ENCODE data around the gene CAPNS1. TPM values are rescaled to one million over a fixed set of nuclear protein-coding genes. Genes with fewer than 3 reads are reported as not detected.
"Not testable (repeated sequence)": the region's sequence is repeated elsewhere in the genome, so short reads cannot be mapped to it uniquely, and the experiment has no call there.

CAPNS1 gene
- polyA plus RNA-seq, 4 donors: 600 to 1,094 (median 775) TPM

DNA sequence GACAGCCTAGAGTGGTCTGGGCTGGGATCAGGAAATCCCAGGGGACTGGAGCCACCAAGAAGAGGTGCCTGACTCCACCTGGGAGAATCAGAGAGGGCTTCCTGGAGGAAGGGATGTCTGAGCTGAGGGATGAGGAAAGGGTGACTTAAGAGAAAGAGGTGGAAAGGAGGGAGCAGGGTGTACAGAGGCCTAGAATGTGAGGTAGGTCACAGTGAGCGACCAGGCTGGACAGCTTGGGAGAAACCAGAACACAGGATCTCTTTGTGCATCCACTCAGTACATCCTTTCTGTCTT is 23.6 kb upstream of the CAPNS1 start:
- no peak for FAIRE-seq
- Histone ChIP-seq H3K27me3 (ENCODE audit: control insufficient read depth in 3 of 3, insufficient read depth in 3 of 3, low read length in 3 of 3) (no peaks in the 10 kb centered on the region), H3K36me3 (ENCODE audit: control insufficient read depth in 3 of 3, insufficient read depth in 2 of 3, low read depth in 1 of 3, low read length in 3 of 3) (peaks cover 0 to 56% (median 2%) of the 10 kb centered on the region in 3 donors), H3K4me3 (ENCODE audit: low read depth in 1 of 3, low read length in 3 of 3) (peak overlapping the region in 2 of 3 donors; percentile 59 to 75), H3K4me1 (ENCODE audit: control insufficient read depth in 3 of 3, insufficient read depth in 2 of 3, low read depth in 1 of 3, low read length in 2 of 3) (peaks cover 2 to 11% (median 3%) of the 10 kb centered on the region in 3 donors), H3K27ac (ENCODE audit: low read depth in 1 of 3, low read length in 2 of 3) (peak overlapping the region in 1 of 3 donors; percentile 89), H3K9me3 (ENCODE audit: control insufficient read depth in 2 of 2, insufficient read depth in 1 of 2, low read depth in 1 of 2, low read length in 1 of 2) (no peaks in the 10 kb centered on the region)
- DNase-seq: no peak
- WGBS, 3 donors: 82 to 93% (median 90%) methylated on average over 1 of the region's 1 CpG

DNA sequence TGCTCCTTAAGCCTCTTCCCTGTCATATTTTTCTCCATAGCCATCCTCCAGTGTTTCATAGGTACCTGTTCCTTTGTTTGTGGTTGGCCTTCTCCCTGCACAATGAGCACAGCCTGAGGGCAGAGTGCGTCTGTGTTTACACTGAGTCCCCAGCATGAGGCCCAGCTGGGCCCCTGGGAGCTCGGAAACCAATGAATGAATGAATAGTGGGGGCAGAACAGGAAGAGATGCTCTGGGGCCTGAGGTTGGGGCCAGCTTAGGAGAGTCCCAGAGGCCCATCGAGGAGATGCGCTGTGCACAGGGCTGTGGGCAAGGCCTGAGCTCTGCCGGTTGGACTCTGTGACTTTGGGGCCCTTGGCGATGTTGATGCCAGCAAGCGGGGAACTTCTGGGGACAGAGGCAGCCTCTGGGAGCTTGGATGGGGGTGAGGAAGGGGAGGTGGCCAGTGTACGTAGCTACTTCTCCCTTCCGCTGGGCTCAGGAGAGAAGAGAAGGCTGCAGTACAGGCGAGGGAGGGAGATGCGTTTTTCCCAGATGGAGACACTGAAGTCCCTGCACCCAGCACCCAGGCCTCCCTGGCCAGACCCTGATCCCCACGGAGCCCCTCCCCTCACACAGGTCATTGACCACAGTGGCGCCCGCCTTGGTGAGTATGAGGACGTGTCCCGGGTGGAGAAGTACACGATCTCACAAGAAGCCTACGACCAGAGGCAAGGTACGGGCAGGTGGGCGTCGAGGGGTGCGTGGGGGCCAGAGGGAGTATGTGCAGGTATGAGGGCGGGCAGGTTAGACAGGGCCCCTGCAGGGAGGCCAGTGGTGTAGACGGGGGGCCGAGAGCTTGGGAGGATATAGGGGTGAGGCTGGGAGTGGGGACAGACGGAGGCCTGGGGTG is 19.5 kb upstream of the CAPNS1 start:
- peak in 1 of 2 donors; percentile 44 for DNase-seq
- H3K27ac ChIP-seq (ENCODE audit: low read depth in 1 of 3, low read length in 2 of 3): no peak overlapping the region
- H3K36me3 ChIP-seq (ENCODE audit: control insufficient read depth in 3 of 3, insufficient read depth in 2 of 3, low read depth in 1 of 3, low read length in 3 of 3): peaks cover 1 to 59% (median 10%) of the 10 kb centered on the region in 3 donors
- H3K9me3 ChIP-seq (ENCODE audit: control insufficient read depth in 2 of 2, insufficient read depth in 1 of 2, low read depth in 1 of 2, low read length in 1 of 2): no peaks in the 10 kb centered on the region
- no peaks in the 10 kb centered on the region for H3K27me3 ChIP-seq (ENCODE audit: control insufficient read depth in 3 of 3, insufficient read depth in 3 of 3, low read length in 3 of 3)
- WGBS, 3 donors: 87 to 93% (median 90%) methylated on average over 26 of the region's 26 CpGs
- no peak overlapping the region for H3K4me3 ChIP-seq (ENCODE audit: low read depth in 1 of 3, low read length in 3 of 3)
- peaks cover 0 to 4% (median 2%) of the 10 kb centered on the region in 3 donors for H3K4me1 ChIP-seq (ENCODE audit: control insufficient read depth in 3 of 3, insufficient read depth in 2 of 3, low read depth in 1 of 3, low read length in 2 of 3)
- no peak for FAIRE-seq

DNA sequence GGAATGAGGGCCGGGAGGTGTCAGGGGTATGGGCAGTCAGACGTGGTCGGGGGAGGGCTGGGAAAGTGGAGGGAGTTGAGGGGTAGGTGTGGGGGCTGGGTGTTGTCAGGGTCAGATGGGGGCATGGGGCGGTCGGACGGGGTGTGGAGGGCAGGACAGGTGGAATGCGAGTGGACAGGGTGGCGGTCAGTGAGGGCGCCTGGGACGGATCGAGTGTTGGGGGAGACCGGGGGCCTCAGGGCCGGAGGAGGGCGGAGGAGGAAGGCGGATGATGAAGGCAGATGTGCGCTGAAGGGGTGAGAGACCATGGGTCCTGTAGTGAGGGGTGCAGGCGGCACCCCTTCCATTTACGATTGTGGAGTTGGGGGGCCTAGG is 18.9 kb upstream of the CAPNS1 start:
- Histone ChIP-seq H3K27me3 (ENCODE audit: control insufficient read depth in 3 of 3, insufficient read depth in 3 of 3, low read length in 3 of 3) (no peaks in the 10 kb centered on the region), H3K4me1 (ENCODE audit: control insufficient read depth in 3 of 3, insufficient read depth in 2 of 3, low read depth in 1 of 3, low read length in 2 of 3) (peaks cover 0 to 3% (median 2%) of the 10 kb centered on the region in 3 donors), H3K36me3 (ENCODE audit: control insufficient read depth in 3 of 3, insufficient read depth in 2 of 3, low read depth in 1 of 3, low read length in 3 of 3) (peaks cover 6 to 64% (median 10%) of the 10 kb centered on the region in 3 donors), H3K9me3 (ENCODE audit: control insufficient read depth in 2 of 2, insufficient read depth in 1 of 2, low read depth in 1 of 2, low read length in 1 of 2) (no peaks in the 10 kb centered on the region), H3K4me3 (ENCODE audit: low read depth in 1 of 3, low read length in 3 of 3) (no peak overlapping the region), H3K27ac (ENCODE audit: low read depth in 1 of 3, low read length in 2 of 3) (no peak overlapping the region)
- DNase-seq (no peak), FAIRE-seq (no peak)
- 94 to 96% (median 96%) methylated on average over 18 of the region's 18 CpGs for WGBS, 3 donors

DNA sequence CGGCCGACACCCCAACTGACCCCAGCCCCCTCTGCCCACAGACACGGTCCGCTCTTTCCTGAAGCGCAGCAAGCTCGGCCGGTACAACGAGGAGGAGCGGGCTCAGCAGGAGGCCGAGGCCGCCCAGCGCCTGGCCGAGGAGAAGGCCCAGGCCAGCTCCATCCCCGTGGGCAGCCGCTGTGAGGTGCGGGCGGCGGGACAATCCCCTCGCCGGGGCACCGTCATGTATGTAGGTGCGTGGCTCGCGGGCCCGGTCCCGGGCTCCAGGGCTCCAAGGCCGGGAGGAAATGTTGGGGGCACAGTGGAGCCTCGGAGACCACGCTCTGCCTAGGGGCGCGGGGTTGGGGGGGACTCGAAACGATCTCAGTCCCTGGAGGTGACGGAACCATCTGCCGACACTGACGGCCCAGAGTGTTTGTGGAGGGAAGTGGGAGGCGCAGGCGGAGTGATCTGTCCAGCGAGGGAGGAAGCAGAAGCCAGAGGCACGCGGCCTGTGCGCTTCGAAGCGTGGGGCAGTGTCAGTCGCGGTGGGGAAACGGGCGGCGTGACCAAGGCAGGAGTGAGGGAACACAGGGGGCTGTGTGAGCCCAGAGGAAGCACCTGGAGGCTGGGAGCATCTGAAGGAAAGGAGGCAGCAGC is 18.3 kb upstream of the CAPNS1 start:
- Histone ChIP-seq H3K27me3 (ENCODE audit: control insufficient read depth in 3 of 3, insufficient read depth in 3 of 3, low read length in 3 of 3) (no peaks in the 10 kb centered on the region), H3K27ac (ENCODE audit: low read depth in 1 of 3, low read length in 2 of 3) (no peak overlapping the region), H3K4me1 (ENCODE audit: control insufficient read depth in 3 of 3, insufficient read depth in 2 of 3, low read depth in 1 of 3, low read length in 2 of 3) (no peaks in the 10 kb centered on the region), H3K36me3 (ENCODE audit: control insufficient read depth in 3 of 3, insufficient read depth in 2 of 3, low read depth in 1 of 3, low read length in 3 of 3) (peaks cover 6 to 61% (median 10%) of the 10 kb centered on the region in 3 donors), H3K4me3 (ENCODE audit: low read depth in 1 of 3, low read length in 3 of 3) (no peak overlapping the region), H3K9me3 (ENCODE audit: control insufficient read depth in 2 of 2, insufficient read depth in 1 of 2, low read depth in 1 of 2, low read length in 1 of 2) (no peaks in the 10 kb centered on the region)
- FAIRE-seq: no peak
- WGBS, 3 donors: 90 to 92% (median 90%) methylated on average over 49 of the region's 49 CpGs
- DNase-seq: no peak

DNA sequence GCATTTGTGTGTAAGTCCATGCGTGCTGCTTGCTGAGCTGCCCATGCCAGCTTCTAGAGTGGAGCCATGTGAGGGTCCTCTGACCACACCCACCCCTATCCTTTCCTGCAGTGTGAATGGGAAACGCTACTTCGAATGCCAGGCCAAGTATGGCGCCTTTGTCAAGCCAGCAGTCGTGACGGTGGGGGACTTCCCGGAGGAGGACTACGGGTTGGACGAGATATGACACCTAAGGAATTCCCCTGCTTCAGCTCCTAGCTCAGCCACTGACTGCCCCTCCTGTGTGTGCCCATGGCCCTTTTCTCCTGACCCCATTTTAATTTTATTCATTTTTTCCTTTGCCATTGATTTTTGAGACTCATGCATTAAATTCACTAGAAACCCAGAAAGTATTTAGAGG is 14.3 kb upstream of the CAPNS1 start:
- Histone ChIP-seq H3K36me3 (ENCODE audit: control insufficient read depth in 3 of 3, insufficient read depth in 2 of 3, low read depth in 1 of 3, low read length in 3 of 3) (peaks cover 6 to 37% (median 8%) of the 10 kb centered on the region in 3 donors), H3K4me3 (ENCODE audit: low read depth in 1 of 3, low read length in 3 of 3) (no peak overlapping the region), H3K9me3 (ENCODE audit: control insufficient read depth in 2 of 2, insufficient read depth in 1 of 2, low read depth in 1 of 2, low read length in 1 of 2) (peaks cover 0 to 10% of the 10 kb centered on the region in 2 donors), H3K27me3 (ENCODE audit: control insufficient read depth in 3 of 3, insufficient read depth in 3 of 3, low read length in 3 of 3) (no peaks in the 10 kb centered on the region), H3K27ac (ENCODE audit: low read depth in 1 of 3, low read length in 2 of 3) (no peak overlapping the region), H3K4me1 (ENCODE audit: control insufficient read depth in 3 of 3, insufficient read depth in 2 of 3, low read depth in 1 of 3, low read length in 2 of 3) (no peaks in the 10 kb centered on the region)
- WGBS, 3 donors: 79 to 87% (median 80%) methylated on average over 9 of the region's 9 CpGs
- no peak for FAIRE-seq
- no peak for DNase-seq

DNA sequence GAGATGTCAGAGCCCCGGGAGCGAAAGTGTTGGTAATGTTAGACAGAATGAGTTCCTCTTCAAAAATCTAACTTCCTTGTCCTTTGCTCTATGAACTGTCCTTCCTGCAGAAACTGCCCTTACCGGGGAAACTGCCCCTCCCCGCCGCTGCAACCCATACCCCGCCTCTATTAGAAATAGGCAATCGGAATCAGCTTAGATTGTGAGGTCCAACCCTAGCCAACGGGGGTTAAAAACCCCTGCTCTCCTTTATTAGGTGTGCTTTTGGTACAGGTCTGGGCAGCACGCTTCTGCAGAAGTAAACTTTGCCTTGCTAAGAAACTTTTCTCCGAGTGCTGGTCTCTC is 11.5 kb upstream of the CAPNS1 start:
- H3K27me3 ChIP-seq (ENCODE audit: control insufficient read depth in 3 of 3, insufficient read depth in 3 of 3, low read length in 3 of 3): no peaks in the 10 kb centered on the region
- 4 to 13% (median 6%) methylated on average over 10 of the region's 10 CpGs for WGBS, 3 donors
- H3K4me1 ChIP-seq (ENCODE audit: control insufficient read depth in 3 of 3, insufficient read depth in 2 of 3, low read depth in 1 of 3, low read length in 2 of 3): peaks cover 0 to 3% (median 0%) of the 10 kb centered on the region in 3 donors
- FAIRE-seq (no peak), DNase-seq (peak in 1 of 2 donors; percentile 78)
- H3K4me3 ChIP-seq (ENCODE audit: low read depth in 1 of 3, low read length in 3 of 3): peak overlapping the region; percentile 3 to 69 (median 57)
- peak overlapping the region; percentile 90 to 96 (median 95) for H3K27ac ChIP-seq (ENCODE audit: low read depth in 1 of 3, low read length in 2 of 3)
- H3K36me3 ChIP-seq (ENCODE audit: control insufficient read depth in 3 of 3, insufficient read depth in 2 of 3, low read depth in 1 of 3, low read length in 3 of 3): peaks cover 3 to 15% (median 6%) of the 10 kb centered on the region in 3 donors
- H3K9me3 ChIP-seq (ENCODE audit: control insufficient read depth in 2 of 2, insufficient read depth in 1 of 2, low read depth in 1 of 2, low read length in 1 of 2): peaks cover 0 to 10% of the 10 kb centered on the region in 2 donors

DNA sequence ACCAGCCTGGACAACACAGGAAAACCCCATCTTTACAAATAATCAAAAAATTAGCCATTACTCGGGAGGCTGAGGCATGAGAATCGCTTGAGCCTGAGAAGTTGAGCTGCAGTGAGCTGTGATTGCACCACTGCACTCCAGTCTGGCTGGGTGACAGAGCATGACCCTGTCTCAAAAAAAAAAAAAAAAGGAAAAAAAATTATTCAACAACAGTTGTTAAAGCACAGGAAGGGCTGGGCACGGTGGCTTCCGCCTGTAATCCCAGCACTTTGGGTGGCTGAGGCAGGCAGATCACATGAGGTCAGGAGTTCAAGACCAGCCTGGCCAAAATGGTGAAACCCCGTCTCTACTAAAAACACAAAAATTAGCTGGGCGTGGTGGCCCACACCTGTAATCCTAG is 8.6 kb upstream of the CAPNS1 start:
- FAIRE-seq; H3K27ac ChIP-seq (ENCODE audit: low read depth in 1 of 3, low read length in 2 of 3); H3K4me3 ChIP-seq (ENCODE audit: low read depth in 1 of 3, low read length in 3 of 3); H3K4me1 ChIP-seq (ENCODE audit: control insufficient read depth in 3 of 3, insufficient read depth in 2 of 3, low read depth in 1 of 3, low read length in 2 of 3); H3K27me3 ChIP-seq (ENCODE audit: control insufficient read depth in 3 of 3, insufficient read depth in 3 of 3, low read length in 3 of 3); H3K9me3 ChIP-seq (ENCODE audit: control insufficient read depth in 2 of 2, insufficient read depth in 1 of 2, low read depth in 1 of 2, low read length in 1 of 2); DNase-seq; H3K36me3 ChIP-seq (ENCODE audit: control insufficient read depth in 3 of 3, insufficient read depth in 2 of 3, low read depth in 1 of 3, low read length in 3 of 3): not testable (repeated sequence)
- 66 to 83% (median 73%) methylated on average over 6 of the region's 6 CpGs for WGBS, 3 donors

DNA sequence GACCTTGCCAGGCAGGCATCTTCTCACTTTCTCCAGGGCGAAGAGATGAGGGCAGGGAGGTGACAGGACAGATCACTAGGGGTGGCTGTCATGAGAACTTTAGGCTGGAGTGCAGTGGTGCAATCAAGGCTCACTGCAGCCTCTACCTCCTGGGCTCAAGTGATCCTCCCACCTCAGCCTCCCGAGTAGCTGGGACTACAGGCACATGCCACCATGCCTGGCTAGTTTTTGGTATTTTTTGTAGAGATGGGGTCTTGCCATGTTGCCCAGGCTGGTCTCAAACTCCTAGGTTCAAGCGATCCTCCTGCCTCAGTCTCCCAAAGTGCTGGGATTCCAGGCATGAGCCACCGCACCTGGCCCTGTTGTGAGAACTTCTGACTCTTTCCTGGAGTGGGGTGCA is 5.0 kb upstream of the CAPNS1 start:
- H3K27ac ChIP-seq (ENCODE audit: low read depth in 1 of 3, low read length in 2 of 3); FAIRE-seq; H3K4me3 ChIP-seq (ENCODE audit: low read depth in 1 of 3, low read length in 3 of 3); DNase-seq; H3K4me1 ChIP-seq (ENCODE audit: control insufficient read depth in 3 of 3, insufficient read depth in 2 of 3, low read depth in 1 of 3, low read length in 2 of 3); H3K27me3 ChIP-seq (ENCODE audit: control insufficient read depth in 3 of 3, insufficient read depth in 3 of 3, low read length in 3 of 3); H3K9me3 ChIP-seq (ENCODE audit: control insufficient read depth in 2 of 2, insufficient read depth in 1 of 2, low read depth in 1 of 2, low read length in 1 of 2); H3K36me3 ChIP-seq (ENCODE audit: control insufficient read depth in 3 of 3, insufficient read depth in 2 of 3, low read depth in 1 of 3, low read length in 3 of 3): not testable (repeated sequence)
- 91 to 94% (median 92%) methylated on average over 4 of the region's 4 CpGs for WGBS, 3 donors
